HUES64 (cell line): Measurements from ENCODE around the gene CPLX1.

Experiments
- H3K27ac ChIP-seq: 2 replicates; pipeline ENCODE4 v1.7.0; 2013; ENCODE audit warnings: low read depth, low read length, inconsistent platforms
- H3K27me3 ChIP-seq: 2 replicates; pipeline ENCODE4 v1.6.1; 2013; ENCODE audit warnings: mild to moderate bottlenecking, low read length; ENCODE audit not compliant: insufficient read depth
- H3K36me3 ChIP-seq: 2 replicates; pipeline ENCODE4 v1.6.1; 2013; ENCODE audit warnings: mild to moderate bottlenecking, low read length; ENCODE audit not compliant: insufficient read depth
- H3K4me1 ChIP-seq: 2 replicates; pipeline ENCODE4 v1.6.1; 2013; ENCODE audit warnings: mild to moderate bottlenecking, low read length, moderate library complexity; ENCODE audit not compliant: insufficient read depth
- H3K4me3 ChIP-seq: 2 replicates; pipeline ENCODE4 v1.5.1; 2013; ENCODE audit warnings: mild to moderate bottlenecking, low read length, moderate library complexity
- H3K9ac ChIP-seq: 2 replicates; pipeline ENCODE4 v1.6.1; 2013; ENCODE audit warnings: mild to moderate bottlenecking, low read depth, low read length
- H3K9me3 ChIP-seq: 2 replicates; pipeline ENCODE4 v1.6.1; 2013; ENCODE audit warnings: low read depth, low read length; ENCODE audit not compliant: insufficient read depth
- WGBS: fragments of 150-250, 120-280 bp; methylation state at CpG from one replicate; pipeline ENCODE4 v1.1.7; 2013; ENCODE audit warnings: missing lambda C conversion rate; 5-methylcytosine and 5-hydroxymethylcytosine counted together

Gene CPLX1

GRCh38 chr4:854356-854755 is 28.4 kb upstream of the CPLX1 start:
- Histone ChIP-seq H3K4me1 (no peaks in the 10 kb centered on the region), H3K27ac (no peak overlapping the region), H3K36me3 (peaks cover 36% of the 10 kb centered on the region), H3K9me3 (no peaks in the 10 kb centered on the region), H3K27me3 (no peaks in the 10 kb centered on the region), H3K4me3 (no peak overlapping the region), H3K9ac (no peak overlapping the region)
- WGBS, result 95% methylated on average over 11 of the region's 11 CpGs

GRCh38 chr4:853416-853781 is 27.5 kb upstream of the CPLX1 start:
- no peaks in the 10 kb centered on the region for H3K27me3 ChIP-seq
- 93% methylated on average over 33 of the region's 33 CpGs for WGBS
- H3K4me3 ChIP-seq, result no peak overlapping the region
- no peaks in the 10 kb centered on the region for H3K4me1 ChIP-seq
- H3K36me3 ChIP-seq, result peaks cover 32% of the 10 kb centered on the region
- no peaks in the 10 kb centered on the region for H3K9me3 ChIP-seq
- H3K9ac ChIP-seq, result no peak overlapping the region
- no peak overlapping the region for H3K27ac ChIP-seq

GRCh38 chr4:851701-852430 is 25.9 kb upstream of the CPLX1 start:
- no peak overlapping the region for H3K9ac ChIP-seq
- 95% methylated on average over 33 of the region's 33 CpGs for WGBS
- H3K36me3 ChIP-seq, result peaks cover 16% of the 10 kb centered on the region
- H3K27ac ChIP-seq, result no peak overlapping the region
- no peaks in the 10 kb centered on the region for H3K4me1 ChIP-seq
- H3K9me3 ChIP-seq, result no peaks in the 10 kb centered on the region
- H3K4me3 ChIP-seq, result no peak overlapping the region
- no peaks in the 10 kb centered on the region for H3K27me3 ChIP-seq

- Histone ChIP-seq H3K9me3 (no peaks in the 10 kb centered on the region), H3K27ac (no peak overlapping the region), H3K4me3 (no peak overlapping the region), H3K36me3 (peaks cover 13% of the 10 kb centered on the region; the same call in 1 of the 2 replicates), H3K27me3 (no peaks in the 10 kb centered on the region), H3K9ac (no peak overlapping the region), H3K4me1 (no peaks in the 10 kb centered on the region)
- 93% methylated on average over 18 of the region's 18 CpGs for WGBS
Measured at GRCh38 chr4:850323-850945, 24.5 kb upstream of the CPLX1 start.

- no peaks in the 10 kb centered on the region for H3K4me1 ChIP-seq
- H3K9ac ChIP-seq, result no peak overlapping the region
- H3K36me3 ChIP-seq, result peaks cover 13% of the 10 kb centered on the region; the same call in 1 of the 2 replicates
- H3K27ac ChIP-seq, result no peak overlapping the region
- no peaks in the 10 kb centered on the region for H3K27me3 ChIP-seq
- 95% methylated on average over 50 of the region's 50 CpGs for WGBS
- no peaks in the 10 kb centered on the region for H3K9me3 ChIP-seq
- no peak overlapping the region for H3K4me3 ChIP-seq
Measured at GRCh38 chr4:849478-850175, 23.7 kb upstream of the CPLX1 start.

- Histone ChIP-seq H3K27me3 (no peaks in the 10 kb centered on the region), H3K27ac (no peak overlapping the region), H3K36me3 (peaks cover 13% of the 10 kb centered on the region; the same call in 1 of the 2 replicates), H3K9ac (no peak overlapping the region), H3K9me3 (no peaks in the 10 kb centered on the region), H3K4me3 (no peak overlapping the region), H3K4me1 (no peaks in the 10 kb centered on the region)
- WGBS, result 95% methylated on average over 27 of the region's 27 CpGs
Measured at GRCh38 chr4:848803-849477, 23.0 kb upstream of the CPLX1 start.

- Histone ChIP-seq H3K27ac (no peak overlapping the region), H3K27me3 (no peaks in the 10 kb centered on the region), H3K36me3 (peaks cover 13% of the 10 kb centered on the region; the same call in 1 of the 2 replicates), H3K9ac (no peak overlapping the region), H3K9me3 (no peaks in the 10 kb centered on the region), H3K4me3 (no peak overlapping the region), H3K4me1 (no peaks in the 10 kb centered on the region)
- 95% methylated on average over 16 of the region's 16 CpGs for WGBS
Measured at GRCh38 chr4:848307-848691, 22.4 kb upstream of the CPLX1 start.

- no peak overlapping the region for H3K9ac ChIP-seq
- H3K9me3 ChIP-seq, result no peaks in the 10 kb centered on the region
- H3K27ac ChIP-seq, result no peak overlapping the region
- no peaks in the 10 kb centered on the region for H3K4me1 ChIP-seq
- no peak overlapping the region for H3K4me3 ChIP-seq
- peaks cover 7% of the 10 kb centered on the region; the same call in 1 of the 2 replicates for H3K36me3 ChIP-seq
- H3K27me3 ChIP-seq, result no peaks in the 10 kb centered on the region
- 85% methylated on average over 14 of the region's 14 CpGs for WGBS
Measured at GRCh38 chr4:845836-846251, 19.9 kb upstream of the CPLX1 start.

GRCh38 chr4:845233-845835 is 19.4 kb upstream of the CPLX1 start:
- H3K9me3 ChIP-seq, result no peaks in the 10 kb centered on the region

GRCh38 chr4:844752-845232 is 18.9 kb upstream of the CPLX1 start:
- 94% methylated on average over 10 of the region's 10 CpGs for WGBS
- no peak overlapping the region for H3K27ac ChIP-seq
- H3K9ac ChIP-seq, result no peak overlapping the region

More at GRCh38 chr4:845233-845835, 19.4 kb upstream of the CPLX1 start:
- Histone ChIP-seq H3K36me3 (peaks cover 4% of the 10 kb centered on the region; the same call in 1 of the 2 replicates), H3K27ac (no peak overlapping the region), H3K4me1 (no peaks in the 10 kb centered on the region), H3K9ac (no peak overlapping the region), H3K4me3 (no peak overlapping the region), H3K27me3 (no peaks in the 10 kb centered on the region)
- 88% methylated on average over 9 of the region's 9 CpGs for WGBS

More at GRCh38 chr4:844752-845232, 18.9 kb upstream of the CPLX1 start:
- no peak overlapping the region for H3K4me3 ChIP-seq
- no peaks in the 10 kb centered on the region for H3K9me3 ChIP-seq
- no peaks in the 10 kb centered on the region for H3K4me1 ChIP-seq
- no peaks in the 10 kb centered on the region for H3K27me3 ChIP-seq
- peaks cover 4% of the 10 kb centered on the region; the same call in 1 of the 2 replicates for H3K36me3 ChIP-seq
